Superior temporal gyrus (tissue), 1 donor: ENCODE measurements around the gene ZNF208.
"Not testable (repeated sequence)": the region's sequence is repeated elsewhere in the genome, so short reads cannot be mapped to it uniquely, and the experiment has no call there.

Source experiments
- DNase-seq: peaks from one replicate; pipeline ENCODE4 v3.0.0-alpha.2; 2016; ENCODE audit errors: extremely low spot score

ZNF208 gene

DNA sequence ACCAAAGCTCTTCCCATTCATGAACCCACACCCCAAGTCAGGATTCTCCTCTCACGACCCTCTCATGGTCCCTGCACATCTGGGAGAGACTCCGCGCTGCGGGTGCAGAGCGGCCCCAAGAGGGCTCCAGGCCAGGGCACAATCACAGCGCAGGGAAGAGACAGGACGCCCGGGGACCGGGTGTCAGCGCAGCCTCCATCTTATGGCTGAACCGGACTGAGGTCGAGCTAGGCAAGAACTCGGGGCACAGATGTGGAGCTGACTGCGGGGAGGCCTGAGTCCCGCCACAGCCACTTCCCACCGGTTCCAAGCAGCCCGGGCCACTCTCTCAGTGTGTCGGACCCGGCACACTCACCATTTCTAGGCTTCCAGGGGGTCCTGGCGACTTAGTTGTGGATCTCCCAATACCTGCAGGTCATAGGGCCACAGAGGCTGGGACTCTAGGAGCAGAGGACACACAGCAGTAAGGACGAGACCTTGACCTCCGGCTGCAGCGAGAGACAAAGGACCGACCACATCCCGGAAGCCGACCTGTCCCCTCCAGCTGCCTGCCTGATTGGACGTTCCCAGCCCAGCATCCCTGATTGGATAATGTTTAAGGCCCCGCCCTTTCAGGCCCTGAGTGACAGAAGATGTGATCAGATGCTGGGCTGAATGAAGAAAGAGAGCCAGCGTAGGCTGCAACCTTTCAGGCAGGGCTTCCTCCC, at the start of gene ZNF208:
ZNF208 (minus strand) TSS at position 507 of the 707 bp plus-strand sequence; CDS start at position 358, 149 bp downstream.
- DNase-seq, result peak; percentile 38

DNA sequence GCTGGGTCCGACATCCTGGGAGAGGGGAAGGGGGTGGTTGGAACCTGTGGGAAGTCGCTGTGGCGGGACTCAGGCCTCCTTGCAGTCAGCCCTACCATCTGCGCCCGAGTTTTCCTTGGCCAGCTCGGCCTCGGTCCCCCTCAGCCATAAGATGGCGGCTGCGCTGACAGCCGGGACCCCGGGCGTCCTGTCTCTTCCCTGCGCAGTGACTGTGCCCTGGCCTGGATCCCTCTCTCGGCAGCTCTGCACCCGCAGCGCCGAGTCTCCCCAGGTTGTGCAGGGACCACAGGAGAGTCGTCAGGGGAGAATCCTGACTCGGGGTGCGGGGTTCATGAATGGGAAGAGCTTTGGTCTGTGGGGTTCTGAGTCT, 41.9 kb upstream of the ZNF208 start:
- DNase-seq, result no peak

DNA sequence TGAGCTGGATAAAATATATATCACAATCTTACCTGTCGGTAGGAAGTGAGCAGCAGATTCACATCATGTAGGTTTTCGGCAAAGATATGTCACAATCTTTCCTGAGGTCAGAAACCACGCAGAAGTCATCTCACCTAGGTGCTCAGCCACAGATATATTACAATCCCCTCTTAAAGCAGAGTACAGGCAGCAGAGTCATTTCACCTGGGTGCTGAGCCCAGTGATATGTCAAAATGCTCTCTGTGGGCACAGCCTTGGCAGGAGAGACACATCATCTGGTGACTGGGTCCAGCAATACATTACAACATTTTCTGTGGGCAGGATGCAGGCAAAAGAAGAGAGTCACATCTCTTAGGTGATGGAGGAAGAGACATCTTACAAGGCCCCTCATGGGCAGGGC, 30.4 kb upstream of the ZNF208 start:
- DNase-seq, result not testable (repeated sequence)

DNA sequence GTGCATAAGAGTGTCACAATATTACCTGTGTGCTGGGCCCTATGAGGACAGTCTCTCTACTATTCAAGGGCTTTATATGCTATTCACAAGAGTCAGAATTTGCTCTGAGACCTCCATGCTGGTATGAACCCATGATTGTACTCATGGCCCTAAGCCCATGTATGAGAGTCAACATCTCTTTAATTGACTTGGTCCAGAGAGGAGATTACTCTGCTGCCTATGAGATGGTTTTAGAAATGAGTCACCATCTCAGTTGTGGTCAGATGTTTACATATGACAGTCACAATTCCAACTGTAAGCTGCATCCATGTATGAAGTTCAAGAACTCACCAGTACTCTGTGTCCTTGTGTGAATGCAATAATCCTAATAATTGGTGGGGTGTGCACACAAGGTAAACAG, 19.9 kb upstream of the ZNF208 start:
- no peak for DNase-seq

DNA sequence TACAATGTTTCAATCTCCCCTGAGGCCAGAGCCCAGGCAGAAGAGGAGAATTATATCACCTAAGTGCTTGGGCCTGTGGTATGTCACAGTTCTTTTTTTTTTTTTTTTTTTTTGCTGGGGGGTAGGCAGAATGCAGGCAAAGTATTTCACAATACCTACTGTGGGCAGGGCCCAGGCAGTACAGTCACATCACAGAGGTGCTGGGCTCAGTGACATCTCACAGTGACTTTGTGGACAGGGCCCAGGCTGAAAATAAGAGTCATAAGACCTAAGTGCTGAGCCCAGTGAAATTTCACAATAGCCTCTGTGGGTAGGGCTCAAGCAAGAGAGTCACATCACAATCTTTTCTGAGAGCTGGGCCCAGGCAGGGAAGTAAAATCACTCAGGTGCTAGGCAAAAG, 15.9 kb upstream of the ZNF208 start:
- no peak for DNase-seq

DNA sequence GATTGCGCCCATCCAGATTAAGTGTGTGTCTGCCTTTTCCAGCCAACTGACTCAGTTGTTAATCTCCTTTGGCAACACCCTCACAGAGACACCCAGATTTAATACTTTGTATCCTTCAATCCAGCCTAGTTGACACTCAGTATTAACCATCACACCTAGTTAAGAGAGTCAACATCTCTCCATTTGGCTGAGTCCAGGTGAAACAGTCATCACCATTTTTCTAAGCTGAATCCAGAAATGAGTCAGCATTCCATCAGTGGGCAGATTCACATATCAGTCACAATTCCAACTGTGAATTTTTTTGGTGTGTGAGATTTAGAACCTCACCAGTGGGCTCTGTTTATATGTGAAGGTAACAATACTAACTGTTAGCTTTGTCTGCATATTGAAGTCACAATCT, 14.8 kb upstream of the ZNF208 start:
- not testable (repeated sequence) for DNase-seq

DNA sequence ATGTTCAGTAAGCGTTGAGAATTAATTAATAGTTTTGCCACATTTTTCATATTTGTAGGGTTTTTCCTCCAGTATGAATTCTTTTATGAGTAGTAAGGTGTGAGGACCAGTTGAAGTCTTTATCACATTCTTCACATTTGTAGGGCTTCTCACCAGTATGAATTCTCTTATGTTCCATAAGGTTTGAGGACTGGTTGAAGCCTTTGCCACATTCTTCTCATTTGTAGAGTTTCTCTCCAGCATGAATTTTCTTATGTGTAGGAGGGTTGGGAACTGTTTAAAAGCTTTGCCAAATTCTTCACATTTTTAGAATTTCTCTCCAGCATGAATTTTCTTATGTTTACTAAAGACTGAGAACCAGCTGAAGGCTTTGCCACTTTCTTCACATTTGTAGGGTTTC, 40.3 kb downstream of the ZNF208 start:
- no peak for DNase-seq

DNA sequence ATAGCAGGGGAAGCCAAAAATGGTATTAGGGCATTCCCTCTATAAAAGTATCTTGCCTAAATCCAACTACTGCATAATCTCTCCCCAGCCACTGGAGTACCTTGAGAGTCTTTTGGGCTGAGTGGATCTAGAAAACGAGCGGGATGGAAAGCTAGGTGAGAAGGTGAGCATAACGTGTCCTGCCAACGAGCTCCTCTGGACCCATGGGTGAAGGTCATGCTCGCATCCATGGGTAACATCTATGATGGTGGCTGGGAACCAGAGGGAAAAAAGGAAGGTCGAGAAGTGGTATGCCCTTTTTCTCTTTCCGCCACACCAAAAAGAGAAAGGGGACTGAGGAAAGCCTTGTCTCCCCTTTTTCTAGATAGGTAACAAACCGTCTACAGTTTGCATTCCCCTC, 63.0 kb downstream of the ZNF208 start:
- no peak for DNase-seq

DNA sequence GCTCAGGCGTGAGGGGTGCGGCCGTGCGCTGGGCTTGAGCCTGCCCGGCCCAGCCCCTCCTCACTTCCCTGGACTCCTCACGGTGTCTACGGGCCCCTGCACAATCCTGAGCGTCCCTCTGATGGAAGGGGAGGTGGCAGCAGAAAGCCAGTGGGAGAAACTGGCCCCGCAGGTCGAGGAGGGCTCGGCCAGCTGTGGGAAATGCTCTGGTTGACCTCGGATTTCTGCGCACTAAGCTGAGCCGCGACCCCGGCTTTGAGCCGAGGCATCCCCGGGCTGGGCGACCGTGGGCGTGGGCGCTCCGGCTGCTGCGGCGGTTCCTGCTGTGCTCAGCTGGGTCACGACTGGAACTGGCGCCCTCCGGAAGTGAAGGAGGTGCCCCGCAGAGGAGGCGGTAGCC, 70.1 kb downstream of the ZNF208 start:
- DNase-seq, result no peak

DNA sequence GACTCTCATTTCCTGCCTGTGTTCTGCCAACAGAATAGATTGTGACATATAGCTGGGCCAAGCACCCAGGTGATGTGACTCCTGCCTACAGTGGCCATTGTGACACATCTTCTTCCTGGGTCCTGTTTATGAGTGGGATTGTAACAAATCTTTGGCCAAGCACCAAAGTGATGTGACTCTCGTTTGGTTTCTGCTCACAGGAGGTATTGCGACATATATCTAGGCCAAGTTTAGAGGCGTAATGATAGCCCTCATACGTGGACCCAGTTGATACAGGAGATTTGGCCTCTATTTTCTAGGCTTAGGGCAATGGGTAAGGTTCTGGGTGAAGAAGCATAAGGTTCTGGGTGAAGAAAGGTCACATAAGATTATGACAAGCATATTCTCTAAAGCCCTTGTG, 76.2 kb downstream of the ZNF208 start:
- DNase-seq, result no peak

DNA sequence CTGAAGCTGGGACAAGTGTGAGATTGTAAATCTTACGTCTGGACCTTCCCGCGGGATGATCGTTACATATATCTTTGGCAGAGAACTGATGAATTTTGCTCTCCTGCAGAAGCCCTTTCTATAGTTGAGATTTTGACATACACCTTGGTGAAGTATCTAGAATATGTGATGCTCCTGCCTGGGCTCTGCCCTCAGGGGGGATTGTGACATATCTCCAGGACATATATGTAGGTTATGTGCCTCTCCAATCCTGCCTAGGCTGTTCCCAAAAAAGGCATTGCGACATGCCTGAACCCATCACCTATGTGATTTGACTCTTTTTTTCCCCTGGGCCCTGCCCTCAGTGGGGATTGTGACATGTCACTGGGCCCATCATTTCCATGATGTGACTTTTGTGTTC, 76.6 kb downstream of the ZNF208 start:
- DNase-seq, result no peak

DNA sequence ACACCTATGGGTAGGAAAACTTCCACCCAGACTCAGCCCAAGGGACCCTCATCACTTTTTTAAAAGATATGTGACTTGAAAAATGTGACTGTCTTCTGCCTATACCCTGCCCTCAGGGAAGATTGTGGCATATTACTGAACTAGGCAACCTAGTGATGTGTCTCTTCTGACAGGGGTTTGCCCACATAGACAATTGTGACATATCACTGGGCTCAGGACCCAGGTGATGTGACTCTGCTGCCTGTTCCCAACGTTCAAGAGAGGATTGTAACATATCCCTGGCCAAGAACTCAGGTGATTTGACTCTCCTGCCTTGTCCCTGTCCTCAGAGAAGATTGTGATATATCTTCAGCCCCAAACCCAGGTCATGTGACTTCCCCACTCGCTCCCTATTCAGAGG, 88.5 kb downstream of the ZNF208 start:
- no peak for DNase-seq

DNA sequence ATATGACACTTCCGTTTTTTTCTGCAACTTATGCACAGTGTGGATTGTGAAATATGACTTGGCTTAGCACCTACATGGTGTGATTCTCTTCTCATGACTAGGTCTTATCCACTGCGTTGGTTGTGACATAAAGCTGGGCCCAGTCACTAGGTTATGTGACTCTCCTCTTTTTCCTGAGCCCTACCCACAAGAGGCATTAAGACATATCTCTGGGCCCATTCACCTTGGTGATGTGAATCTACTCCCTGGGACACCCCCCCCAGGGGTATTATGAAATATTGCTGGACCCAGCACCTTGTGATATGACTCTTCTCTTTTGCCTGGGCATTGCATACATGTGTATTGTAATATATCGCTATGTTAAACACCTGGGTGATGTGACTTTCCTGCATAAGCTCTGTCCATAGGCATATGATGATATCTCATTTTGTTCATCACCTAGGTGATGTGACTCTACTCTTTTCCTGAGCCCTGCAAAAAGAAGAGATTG, 89.0 kb downstream of the ZNF208 start:
- no peak for DNase-seq

DNA sequence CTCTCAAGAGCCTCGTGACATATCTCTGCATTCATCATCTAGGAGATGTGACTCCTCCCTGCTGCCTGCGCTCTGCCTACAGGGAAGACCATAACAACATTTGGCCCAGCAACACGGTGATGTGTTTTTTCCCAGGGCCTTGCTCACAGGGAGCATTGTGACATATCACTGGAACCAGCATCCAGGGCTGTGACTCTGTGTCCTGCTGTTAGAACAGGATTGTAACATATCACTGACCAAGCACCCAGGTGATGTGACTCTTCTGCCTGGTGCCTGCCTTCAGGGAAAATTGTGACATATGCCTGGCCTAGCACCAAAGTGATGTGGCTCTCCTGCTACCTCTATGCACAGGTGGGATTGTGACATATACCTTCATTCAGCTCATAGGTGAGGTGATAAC, 95.3 kb downstream of the ZNF208 start:
- no peak for DNase-seq

DNA sequence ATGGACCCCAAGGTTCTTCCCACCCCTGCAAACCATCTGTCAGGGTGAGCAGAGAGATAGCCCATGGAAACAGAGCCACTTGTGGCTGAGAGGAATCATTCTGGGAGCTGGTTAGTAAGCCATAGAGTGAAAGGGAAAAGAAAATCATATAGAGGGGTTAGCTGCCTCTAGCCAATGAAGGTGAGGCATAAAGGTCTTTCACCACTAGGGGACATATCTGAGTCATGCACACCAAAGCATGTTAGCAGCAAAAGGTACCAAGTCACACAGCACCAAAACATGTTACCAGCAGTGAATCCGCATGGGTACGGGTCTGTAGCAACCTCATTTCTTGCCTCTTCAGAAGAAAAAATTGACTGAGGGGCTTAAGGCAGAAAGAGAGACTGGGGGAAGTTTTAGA, 98.1 kb downstream of the ZNF208 start:
- no peak for DNase-seq

DNA sequence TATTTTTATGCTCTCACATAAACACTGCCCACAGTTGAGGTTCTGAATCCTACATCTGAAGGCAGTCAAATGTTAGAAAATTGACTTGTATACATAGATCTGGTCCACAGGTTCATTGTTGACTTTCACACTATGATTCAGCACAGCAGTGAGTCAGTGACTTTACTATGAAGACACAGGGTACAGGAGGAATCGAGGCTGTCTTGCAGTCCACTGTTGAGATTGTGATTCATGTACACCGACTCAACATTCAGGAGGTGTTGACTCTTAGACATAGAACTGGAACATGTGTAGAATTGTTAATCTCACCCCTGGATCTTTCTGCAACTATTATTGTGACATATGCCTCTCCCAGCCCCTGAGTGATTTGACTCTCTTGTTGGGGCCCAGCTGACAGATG, 100.4 kb downstream of the ZNF208 start:
- no peak for DNase-seq

DNA sequence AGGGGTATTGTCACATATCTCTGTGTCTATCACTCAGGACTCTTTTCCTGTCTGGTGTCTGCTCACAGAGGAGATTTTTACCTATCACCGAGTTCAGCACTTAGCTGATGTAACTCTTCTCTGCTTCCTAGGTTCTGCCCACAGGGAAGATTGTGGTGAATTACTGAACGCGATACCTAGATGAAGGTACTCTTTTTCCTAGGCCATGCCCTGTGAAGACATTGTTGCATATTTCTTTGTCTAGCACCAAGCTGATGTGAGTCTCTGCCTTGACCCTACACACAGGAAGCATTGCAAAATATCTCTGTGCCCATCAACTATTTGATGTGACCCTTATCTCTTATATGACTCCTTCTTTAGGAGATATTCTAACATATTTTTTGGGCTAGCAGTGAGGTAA, 102.7 kb downstream of the ZNF208 start:
- DNase-seq, result no peak

DNA sequence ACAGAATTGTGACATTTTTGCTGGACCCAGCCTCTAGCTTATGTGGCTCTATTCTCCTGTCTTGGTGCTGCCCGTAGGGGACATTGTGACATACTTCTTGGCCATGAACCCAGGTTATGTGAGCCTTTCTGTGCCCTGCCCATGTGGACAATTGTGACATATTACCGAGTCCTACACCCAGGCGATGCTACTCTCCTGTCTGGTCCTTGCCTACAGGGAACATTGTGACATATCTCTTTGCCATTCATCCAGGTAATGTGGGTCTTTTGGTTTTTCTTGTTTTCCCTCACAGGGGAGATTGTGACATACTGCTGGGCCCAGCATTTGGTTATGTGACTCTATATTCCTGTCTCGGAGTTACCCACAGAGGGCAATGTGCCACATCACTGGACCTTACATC, 103.2 kb downstream of the ZNF208 start:
- DNase-seq, result no peak

DNA sequence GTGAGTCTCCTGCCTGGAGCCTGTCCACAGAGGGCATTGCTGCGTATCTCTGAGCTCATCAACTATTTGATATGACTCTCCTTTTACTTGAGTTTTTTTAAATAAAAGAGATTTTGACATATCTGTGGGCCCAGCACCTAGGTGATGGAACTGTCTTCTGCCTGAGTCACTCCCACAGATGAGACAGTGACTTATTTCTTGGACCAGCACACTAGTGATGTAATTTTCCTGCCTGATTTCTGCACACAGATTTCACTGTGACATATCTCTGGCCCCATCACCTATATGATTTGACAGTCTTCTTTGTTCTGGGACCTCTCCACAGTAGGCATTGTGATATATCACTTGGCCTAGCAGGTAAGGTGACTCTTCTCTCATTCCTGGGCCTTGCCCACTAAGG, 108.2 kb downstream of the ZNF208 start:
- no peak for DNase-seq

DNA sequence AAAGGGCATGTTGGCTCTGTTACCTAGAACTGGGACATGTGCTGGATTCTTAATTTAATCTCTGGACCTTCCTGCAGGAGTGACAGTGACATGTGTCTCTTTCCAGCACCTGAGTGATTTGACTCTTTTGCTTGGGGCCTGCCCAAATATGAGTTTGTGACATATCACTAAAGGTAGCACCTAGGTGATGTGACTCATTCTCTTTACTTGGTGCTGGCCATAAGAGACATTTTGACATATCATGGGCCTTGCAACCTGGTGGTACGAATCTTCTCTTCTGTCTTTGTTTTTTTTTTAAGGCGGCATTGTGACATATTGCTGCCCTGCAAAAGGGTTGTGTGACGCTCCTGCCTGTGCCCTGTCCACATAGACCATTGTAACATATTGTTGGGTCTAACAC, 108.9 kb downstream of the ZNF208 start:
- no peak for DNase-seq

DNA sequence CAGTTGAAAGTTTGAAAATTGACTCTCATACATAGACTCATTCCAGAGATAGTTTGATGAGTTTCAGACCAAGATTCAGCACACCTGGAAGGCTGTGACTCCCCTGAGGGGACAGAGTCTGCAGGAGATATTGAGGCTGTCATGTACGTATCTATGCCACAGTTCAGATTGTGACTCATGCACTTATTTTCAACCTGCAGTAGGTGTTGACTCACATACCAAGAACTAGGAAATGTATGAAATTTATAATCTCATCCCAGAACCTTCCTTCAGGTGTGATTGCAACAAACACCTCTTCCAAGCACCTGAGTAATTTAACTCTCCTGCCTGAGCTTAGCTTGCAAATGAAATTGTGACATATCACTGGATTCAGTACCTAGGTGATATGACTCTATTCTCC, 110.3 kb downstream of the ZNF208 start:
- no peak for DNase-seq

DNA sequence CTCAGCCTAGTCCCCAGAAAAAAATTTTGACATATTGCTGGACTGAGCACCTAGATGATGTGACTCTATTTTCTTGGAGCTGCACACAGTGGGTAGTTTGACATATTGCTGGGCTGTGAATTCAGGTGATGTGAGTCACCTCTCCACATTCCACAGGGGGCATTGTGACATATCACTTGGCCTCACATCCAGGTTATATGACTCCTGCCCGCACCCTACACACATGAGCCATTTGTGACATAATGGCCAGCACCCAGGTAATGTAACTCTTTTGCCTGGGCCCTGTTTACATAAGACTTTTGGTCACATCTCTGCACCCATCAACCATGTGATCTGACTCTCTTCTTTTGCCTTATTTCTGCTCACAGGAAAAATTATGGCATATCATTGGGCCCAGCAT, 119.7 kb downstream of the ZNF208 start:
- DNase-seq, result no peak

DNA sequence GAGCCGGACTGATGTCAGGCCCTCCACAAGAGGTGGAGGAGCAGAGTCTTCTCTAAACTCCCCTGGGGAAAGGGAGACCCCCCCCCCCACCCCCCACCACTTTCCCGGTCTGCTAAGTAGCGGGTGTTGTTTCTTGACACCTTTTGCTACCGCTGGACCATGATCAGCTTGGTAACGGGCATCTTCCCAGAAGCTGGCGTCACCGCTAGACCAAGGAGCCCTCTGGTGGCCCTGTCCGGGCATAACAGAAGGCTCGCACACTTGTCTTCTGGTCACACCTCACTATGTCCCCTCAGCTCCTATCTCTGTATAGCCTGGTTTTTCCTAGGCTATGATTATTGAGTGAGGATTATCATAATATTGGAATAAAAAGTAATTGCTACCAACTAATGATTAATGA, 120.7 kb downstream of the ZNF208 start:
- DNase-seq, result peak; percentile 9

DNA sequence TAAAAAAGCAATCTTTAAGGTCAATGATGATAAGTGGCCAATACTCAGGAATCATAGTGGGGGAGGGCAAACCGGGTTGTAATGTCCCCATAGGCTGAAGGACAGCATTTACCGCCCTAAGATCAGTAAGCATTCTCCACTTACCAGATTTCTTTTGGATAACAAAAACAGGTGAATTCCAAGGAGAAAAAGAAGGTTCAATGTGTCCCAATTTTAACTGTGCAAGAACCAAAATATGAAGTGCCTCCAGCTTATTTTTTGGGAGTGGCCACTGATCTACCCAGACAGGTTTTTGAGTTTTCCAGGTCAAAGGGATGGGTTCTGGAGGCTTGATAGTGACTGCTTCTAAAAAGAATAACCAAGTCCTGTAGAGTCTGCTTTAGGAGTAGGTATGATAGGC, 125.2 kb downstream of the ZNF208 start:
- DNase-seq, result not testable (repeated sequence)
